GM12891 (cell line): Measurements from ENCODE around the gene DNAJC5.

Source experiments
- POLR2AphosphoS5 ChIP-seq: IDR thresholded peaks from 2 replicates; pipeline ENCODE4 v1.6.1; 2011; ENCODE audit warnings: low read depth, low read length, control low read depth
- TAF1 ChIP-seq: IDR thresholded peaks from 2 replicates; pipeline ENCODE4 v1.6.1; 2011; ENCODE audit warnings: low read depth, low read length, control low read depth

GRCh38 chr20:63957004-63957689, 62.2 kb downstream of the DNAJC5 start:
- TF ChIP-seq TAF1 (no peak), POLR2AphosphoS5 (peak; percentile 32)
